HG03558 (cell line): ENCODE measurements around the gene CCDC83.
"Not testable (repeated sequence)": the region's sequence is repeated elsewhere in the genome, so short reads cannot be mapped to it uniquely, and the experiment has no call there.

Experiments used
- ATAC-seq: cut with Tn5 transposase; IDR thresholded peaks from one replicate; pipeline ENCODE4 v1.9.1; 2021; ENCODE audit warnings: moderate number of reproducible peaks; ENCODE audit not compliant: unreplicated experiment; ENCODE audit errors: extremely low read depth

CCDC83 gene

GRCh38 chr11:85934596-85935169 is 79.5 kb downstream of the CCDC83 start:
- no peak for ATAC-seq

- ATAC-seq: no peak
Measured at GRCh38 chr11:85935751-85936150, 80.6 kb downstream of the CCDC83 start.

GRCh38 chr11:85937835-85938234 is 82.7 kb downstream of the CCDC83 start:
- no peak for ATAC-seq

- ATAC-seq: no peak
Measured at GRCh38 chr11:85939099-85940015, 84.2 kb downstream of the CCDC83 start.

- ATAC-seq: no peak
Measured at GRCh38 chr11:85941380-85941973, 86.3 kb downstream of the CCDC83 start.

GRCh38 chr11:85945296-85945695 is 90.1 kb downstream of the CCDC83 start:
- ATAC-seq: no peak

- no peak for ATAC-seq
Measured at GRCh38 chr11:85945788-85946187, 90.6 kb downstream of the CCDC83 start.

GRCh38 chr11:85946221-85946620 is 91.0 kb downstream of the CCDC83 start:
- ATAC-seq: no peak

GRCh38 chr11:85947431-85948272 is 92.5 kb downstream of the CCDC83 start:
- no peak for ATAC-seq

- no peak for ATAC-seq
Measured at GRCh38 chr11:85948884-85949283, 93.7 kb downstream of the CCDC83 start.

GRCh38 chr11:85949798-85950197 is 94.6 kb downstream of the CCDC83 start:
- ATAC-seq: no peak

- no peak for ATAC-seq
Measured at GRCh38 chr11:85950317-85951048, 95.3 kb downstream of the CCDC83 start.

GRCh38 chr11:85951049-85951405 is 95.8 kb downstream of the CCDC83 start:
- ATAC-seq: no peak

GRCh38 chr11:85951428-85952107 is 96.4 kb downstream of the CCDC83 start:
- no peak for ATAC-seq

GRCh38 chr11:85952108-85952485 is 96.9 kb downstream of the CCDC83 start:
- not testable (repeated sequence) for ATAC-seq

- ATAC-seq: no peak
Measured at GRCh38 chr11:85953491-85954143, 98.4 kb downstream of the CCDC83 start.

- ATAC-seq: no peak
Measured at GRCh38 chr11:85955531-85955930, 100.3 kb downstream of the CCDC83 start.

GRCh38 chr11:85960678-85961077 is 105.5 kb downstream of the CCDC83 start:
- no peak for ATAC-seq

GRCh38 chr11:85961130-85961529 is 105.9 kb downstream of the CCDC83 start:
- ATAC-seq: no peak
